Measurements from ENCODE around the gene SMARCA2.

Gene SMARCA2

DNA sequence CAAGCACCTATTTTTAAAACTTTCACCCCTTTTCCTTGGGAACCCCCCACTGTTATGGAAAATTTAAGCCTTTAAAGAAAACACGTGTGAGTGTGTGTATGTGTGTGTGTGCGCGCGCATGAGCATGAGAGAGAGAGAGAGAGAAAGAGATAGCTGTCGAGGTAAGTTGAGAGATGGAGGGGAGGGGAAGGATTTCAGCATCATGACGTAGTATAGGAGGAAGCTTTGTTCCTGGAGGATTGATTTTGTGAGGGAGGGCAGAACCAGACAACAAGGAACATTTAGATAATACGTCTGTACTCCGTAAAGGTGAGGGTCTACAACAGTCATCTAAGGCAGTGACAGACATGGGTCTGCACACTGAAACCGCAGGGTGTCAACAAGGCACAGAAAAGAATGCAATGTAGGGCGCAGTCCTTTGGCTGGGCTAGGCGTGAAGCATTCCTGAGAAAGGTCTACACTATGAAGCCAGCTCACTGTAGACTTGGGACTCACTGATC lies 227.7 kb downstream of the SMARCA2 start:
- DNase-seq (ENCODE audit: low read depth, low spot score), result no peak

Measured in astrocyte of the hippocampus (primary cell).